HG03571 (cell line): ENCODE results near the gene TDRD9.
A peak's percentile ranks its signal among the peaks of the same experiment; 100 is the strongest.

ENCODE experiments used
- ATAC-seq: cut with Tn5 transposase; IDR thresholded peaks from one replicate; pipeline ENCODE4 v1.9.1; 2021; ENCODE audit not compliant: unreplicated experiment

The TDRD9 gene

DNA sequence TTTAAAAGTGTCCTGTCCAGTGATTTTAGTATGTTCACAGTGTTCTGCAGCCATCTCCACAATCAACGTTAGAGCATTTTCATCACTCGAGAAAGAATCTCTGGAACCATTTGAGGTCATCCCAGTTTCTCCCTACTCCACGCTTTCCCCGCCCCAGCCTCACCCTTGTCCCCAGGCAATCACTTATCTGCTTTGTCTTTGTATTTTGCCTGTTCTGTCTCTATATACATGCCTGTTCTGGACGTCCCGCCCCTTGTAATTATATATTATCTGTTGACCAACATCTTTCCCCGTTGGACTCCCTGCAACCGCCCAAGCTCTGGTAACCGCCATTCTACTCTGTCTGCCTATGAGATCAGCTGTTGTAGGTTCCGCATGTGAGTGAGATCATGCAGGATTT lies 135.7 kb downstream of the TDRD9 start:
- no peak for ATAC-seq

DNA sequence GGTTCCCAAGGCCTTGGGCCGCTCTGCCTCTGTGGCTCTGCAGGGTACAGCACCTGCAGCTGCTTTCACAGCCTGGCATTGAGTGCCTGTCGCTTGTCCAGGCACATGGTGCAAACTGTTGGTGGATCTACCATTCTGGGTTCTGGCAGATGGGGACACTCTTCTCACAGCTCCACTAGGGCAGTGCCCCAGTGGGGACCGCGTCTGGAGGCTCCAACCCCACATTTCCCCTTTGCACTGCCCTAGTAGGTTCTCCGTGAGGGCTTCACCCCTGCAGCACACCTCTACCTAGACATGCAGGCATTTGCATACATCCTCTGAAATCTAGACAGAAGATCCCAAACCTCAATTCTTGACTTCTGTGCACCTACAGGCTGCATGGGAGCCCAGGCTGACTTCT lies 138.0 kb downstream of the TDRD9 start:
- no peak for ATAC-seq

DNA sequence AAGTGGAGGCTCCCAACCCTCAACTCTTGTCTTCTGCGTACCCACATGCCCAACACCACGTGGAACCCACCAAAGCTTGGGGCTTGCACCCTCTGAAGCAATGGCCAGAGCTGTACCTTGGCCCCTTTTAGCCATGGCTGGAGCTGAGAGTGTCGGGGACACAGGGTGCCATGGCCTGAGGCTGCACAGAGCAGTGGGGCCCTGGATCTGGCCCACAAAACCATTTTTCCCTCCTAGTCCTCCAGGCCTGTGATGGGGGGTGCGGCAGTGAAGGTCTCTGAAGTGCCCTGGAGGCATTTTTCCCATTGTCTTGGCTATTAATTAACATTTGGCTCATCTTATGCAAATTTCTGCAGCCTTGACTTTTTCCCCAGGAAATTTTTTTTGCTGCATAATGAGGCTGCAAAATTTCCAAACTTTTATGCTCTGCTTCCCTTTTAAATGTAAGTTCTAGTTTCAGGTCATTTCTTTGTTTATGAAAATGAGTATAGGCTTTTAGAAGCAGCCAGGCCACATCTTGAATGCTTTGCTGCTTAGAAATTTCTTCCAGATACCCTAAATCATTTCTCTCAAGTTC lies 138.6 kb downstream of the TDRD9 start:
- no peak for ATAC-seq

DNA sequence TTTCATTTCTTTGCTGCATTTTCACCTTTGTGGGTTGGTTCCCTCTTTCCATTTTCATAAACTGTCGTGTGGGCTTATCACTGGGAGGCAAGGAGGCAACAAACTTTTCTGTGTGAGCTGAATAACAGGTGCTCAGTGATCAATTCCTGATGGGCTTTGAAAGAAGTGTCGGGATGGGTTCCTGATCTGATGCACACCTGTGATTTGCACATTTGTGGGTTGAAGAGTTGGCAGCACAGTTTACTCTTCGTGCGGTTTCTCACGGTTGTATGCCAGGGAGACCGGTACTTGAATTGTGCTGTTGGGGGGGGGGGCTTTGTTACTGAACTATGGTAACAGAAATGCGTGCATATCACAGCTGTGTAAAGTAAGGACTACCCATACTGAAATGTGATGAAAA lies 141.3 kb downstream of the TDRD9 start:
- no peak for ATAC-seq

DNA sequence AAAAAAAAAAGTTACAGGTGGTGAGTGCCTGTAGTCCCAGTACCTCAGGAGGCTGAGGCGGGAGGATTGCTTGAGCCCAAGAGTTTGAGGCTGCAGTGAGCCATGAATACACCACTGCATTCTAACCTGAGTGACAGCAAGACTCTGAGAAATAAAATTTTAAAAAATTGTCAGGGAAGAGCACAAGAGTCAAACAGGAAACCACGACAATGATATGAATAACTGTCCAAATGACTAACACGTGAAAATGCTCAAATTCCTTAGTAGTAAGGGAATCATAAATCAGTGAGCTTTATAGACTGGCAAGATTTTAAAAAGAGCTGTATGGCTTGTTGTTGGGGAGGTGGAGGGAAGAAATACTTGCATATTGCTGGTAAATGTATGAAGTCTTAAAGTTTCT lies 144.3 kb downstream of the TDRD9 start:
- ATAC-seq = no peak

DNA sequence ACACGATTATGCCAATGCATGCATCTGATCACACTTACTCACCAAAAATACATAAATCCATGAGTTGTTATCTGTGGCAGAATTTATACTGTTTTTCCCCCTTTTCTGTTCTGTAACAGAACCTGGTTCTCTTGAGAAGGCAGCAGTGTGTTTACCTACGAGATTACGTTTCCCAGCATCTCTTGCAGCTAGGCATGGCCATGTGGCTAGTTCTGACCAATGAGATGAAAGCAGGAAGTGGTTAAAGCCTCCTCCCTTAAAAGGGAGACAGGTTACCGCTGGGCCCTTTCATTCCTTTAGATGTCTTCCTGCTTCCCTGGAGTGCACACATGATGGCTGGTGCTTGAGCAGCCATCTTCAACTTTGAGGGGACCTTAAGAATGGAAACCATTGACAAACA lies 145.5 kb downstream of the TDRD9 start:
- no peak for ATAC-seq

DNA sequence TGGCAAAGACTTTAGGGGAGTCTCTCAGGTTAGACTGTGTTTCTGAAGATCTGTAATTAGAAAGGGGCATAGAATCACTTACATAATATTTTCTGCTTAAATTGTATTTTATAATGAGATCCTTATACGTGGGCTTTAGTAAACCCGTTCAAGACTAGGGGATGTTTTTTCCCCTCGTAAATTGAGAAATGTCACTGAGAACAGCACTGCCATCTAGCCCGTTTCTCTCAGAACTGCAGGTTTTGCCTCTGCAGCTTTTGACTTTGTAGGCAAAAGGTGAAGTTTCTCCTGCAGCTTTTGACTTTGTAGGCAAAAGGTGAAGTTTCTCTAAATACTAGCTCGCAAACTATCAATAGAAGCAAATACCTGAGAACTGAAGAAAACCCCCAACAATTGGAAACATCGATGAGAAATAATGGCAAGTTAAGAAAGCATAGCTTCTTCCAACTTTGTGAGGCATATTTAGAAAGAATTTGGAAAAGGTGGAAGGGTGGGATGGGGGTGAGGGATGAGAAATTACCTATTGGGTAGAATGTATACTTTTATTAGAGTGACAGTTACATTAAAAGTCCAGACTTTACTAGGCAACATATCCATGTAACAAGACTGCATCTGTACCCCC lies 147.4 kb downstream of the TDRD9 start:
- ATAC-seq = no peak

DNA sequence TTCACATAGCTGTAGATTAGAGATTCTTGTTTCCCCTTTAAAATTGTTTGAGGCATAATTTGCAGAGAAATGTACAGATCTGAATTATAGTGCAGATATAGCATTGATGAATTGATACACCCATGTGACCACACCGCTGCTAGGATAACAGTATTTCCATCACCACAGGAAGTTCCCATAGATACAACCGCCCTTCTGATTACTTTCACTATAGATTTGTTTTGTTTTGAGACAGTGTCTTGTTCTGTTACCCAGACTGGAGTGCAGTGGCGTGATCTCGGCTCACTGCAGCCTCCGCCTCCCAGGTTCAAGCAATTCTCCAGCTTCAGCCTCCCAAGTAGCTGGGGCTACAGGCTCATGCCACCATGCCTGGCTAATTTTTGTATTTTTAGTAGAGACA lies 148.5 kb downstream of the TDRD9 start:
- no peak for ATAC-seq

DNA sequence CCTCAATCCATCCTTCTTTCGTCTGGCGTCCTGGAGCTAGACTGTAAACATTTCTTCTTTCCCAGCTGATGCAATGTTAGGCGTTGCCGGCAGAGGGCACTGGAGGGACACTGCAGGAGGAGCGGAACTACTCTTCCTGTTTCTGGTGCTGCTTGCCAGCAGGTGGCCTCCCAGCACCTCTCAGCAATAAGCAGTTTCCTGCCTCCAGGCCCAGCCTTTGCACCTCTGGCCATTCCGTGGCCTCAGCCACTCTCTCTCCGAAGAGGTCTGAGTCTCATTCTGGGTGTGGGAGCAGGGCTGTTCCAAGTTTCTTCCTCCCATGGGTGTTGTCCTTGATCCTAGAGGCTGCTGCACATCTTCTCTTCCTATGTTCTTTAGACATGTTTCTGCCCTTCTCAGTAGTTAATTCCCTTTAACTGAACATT lies 149.8 kb downstream of the TDRD9 start:
- peak; percentile 92 for ATAC-seq

DNA sequence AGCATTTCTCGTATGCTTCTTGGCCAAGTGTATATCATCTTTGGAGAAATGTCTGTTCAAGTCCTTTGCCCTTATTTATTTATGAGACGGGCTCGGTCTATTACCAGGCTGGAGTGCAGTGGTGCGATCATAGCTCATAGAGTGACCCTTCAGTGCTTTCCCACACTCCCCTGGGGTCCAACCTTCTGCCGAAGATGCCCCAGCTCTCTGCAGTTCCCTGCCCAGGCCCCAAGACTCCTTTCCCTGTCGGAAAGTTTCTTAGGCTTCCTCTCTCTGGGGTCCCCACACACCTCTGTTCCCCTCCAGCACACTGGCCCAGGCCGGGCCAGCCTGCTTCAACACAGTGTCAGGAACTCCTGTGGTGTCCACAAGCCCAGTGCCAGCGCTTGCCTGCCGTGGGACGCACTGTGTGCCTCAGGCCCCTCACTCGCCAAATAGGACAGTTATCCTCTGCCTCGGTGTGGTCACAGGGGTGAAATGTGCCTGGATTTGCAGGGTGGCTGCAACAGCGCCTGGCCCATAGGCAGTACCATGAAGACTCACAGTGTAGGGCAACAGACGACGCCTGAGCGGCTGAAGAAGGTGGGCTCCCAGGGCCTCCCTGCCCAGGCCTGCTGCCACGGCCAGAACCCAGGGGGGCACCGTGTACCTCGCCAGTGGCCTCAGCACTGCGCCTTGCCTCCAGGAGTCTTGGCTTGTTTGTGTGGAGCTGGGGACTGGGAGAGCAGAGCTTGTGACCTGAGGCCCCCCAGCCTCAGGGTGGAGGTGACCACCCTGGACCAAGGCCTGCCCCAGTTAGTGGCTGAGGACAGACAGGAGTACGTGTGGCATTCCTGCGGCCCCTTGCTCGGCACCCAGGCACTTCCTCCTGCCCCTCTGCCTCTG lies 152.4 kb downstream of the TDRD9 start:
- ATAC-seq = no peak

DNA sequence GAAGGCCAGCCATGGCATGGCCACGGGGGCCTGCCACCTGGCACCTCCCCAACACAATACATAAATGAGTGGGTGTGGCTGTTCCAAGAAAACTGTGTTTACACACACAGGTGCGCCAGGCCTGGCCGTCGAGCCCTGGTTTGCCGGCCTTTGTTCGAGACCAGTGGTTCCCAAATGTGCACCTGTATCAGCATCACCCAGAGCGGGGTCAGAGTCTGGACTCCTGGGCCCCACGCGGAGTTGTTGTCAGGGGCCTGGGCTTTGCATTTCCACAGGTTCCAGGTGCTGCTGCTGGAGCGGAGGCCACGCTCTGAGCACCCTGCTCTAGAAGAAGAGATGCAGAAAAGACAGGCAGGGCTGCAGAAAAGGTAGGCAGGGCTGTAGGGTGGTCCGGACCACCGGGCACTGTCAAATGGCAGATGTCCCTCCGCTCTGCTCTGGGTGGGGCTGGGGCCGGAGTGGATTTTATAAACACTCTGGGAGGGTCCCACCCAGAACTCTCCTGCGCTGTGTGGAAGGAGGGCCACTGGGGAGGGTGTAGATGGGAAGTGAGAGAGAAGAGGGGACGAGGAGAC lies 153.1 kb downstream of the TDRD9 start:
- ATAC-seq = no peak

DNA sequence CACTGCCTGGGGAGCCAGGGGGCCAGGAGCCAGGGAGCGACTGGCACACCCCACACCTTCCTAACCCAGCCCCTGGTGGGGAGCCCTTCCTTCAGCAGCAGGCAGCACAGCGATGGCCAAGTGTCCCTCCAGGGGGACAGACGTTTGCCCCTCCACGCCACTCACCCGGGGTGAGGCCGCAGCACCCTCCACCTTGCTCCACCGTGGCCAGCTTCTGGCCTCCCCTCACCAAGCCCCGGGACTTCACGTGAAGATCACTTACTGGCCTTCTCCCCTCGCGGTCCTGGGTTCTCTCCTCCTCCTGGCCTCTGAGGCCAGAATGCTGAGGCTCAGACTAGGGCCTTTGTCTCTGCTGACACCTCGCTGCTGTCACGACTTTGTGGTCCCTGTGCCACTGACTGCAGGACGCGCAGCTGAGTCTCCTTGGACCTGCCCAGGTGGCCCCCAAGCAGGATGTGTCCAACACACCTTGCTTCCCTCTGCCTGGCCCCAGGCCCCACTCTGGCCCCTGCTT lies 153.8 kb downstream of the TDRD9 start:
- ATAC-seq = no peak

DNA sequence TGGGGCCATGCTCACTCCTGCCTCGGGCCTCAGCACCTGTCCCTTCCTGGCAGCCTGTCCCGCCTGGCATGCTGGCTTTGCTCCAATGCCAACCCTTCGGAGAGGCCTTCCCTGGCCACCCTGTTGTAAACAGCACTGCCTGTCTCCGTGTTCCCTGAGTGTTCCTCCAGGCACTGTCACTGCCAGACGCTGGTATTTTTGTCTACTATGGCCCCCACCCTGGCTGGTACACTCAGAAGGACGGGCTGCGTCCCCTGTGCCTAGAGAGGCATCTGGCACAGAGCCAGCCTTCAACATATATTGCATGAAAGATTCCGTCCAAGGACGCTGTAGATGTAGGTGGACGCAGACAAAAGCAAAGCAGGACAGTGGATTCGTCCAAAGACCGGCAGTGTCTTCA lies 154.6 kb downstream of the TDRD9 start:
- ATAC-seq = no peak

DNA sequence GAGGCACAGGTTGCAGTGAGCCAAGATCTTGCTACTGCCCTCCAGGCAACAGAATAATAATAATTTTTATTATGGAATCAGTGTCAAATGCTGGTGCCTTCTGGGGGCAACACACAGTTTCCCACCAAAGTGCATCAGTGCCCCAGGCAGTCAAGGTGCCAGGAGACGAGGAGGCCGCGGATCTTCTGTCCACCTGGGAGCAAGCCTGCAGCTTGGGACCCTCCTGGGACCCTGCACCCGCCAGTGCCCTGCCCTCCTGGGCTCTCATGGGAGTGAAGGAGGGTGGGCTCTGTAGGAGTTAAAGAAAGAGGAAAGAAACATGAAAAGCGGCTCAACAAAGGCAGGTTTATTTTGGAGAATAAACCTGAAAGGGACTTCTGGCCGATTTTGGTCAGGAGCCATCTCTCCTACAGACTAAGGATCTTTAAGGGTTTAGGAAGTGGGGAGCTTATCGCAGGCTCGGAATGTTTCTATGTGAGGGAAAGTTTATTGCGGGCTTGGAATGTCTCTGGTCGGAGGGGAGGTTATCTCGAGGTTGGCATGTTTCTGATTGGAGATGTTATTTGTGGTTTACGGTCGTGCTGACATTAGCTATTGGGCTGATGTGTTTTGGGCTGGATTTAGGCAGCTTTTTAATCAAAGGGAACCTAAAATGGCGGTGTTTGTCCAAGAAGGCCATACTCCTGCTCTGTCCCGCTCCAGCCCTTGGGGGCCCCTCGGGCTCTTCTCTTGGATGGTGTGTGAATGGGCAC lies 156.2 kb downstream of the TDRD9 start:
- no peak for ATAC-seq

DNA sequence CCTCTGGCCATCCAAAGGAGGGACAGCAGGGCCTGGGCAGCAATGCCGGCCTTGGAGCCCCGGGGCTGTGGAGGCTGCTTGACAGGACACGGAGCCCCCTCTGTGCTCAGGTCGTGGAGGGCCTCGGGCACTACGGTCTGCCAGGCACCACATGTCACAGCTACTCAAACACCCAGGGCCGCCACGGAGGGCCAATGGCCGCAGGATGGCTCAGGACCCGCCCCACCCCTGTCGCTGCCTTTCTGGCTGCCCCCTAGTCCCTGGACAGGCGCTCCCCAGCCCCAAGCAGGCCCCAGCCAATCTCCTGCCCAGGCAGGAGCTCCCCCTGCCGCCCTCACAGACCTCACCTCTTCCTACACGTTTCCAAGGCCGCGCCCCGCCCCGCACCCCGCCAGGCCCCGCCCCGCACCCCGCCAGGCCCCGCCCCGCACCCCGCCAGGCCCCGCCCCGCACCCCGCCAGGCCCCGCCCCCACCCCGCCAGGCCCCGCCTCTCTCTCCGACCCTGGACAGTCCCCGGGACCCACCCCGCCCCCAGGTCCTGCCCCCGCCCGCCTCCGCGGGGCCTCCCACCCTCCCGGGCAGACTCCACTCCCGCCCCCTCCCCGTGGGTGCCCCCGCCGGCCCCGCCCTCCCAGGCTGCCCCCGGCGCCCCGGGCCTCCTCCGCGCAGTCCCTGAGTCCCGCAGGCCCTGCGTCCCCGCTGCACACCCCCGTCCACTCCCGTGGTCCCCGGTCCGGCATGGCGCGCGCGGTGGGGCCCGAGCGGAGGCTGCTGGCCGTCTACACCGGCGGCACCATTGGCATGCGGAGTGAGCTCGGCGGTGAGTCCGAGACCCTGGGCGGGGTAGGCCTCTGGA lies 157.0 kb downstream of the TDRD9 start, which contains the start of gene ASPG:
TSS of gene ASPG (plus strand) at position 669 of the 857 bp plus-strand sequence. CDS start at position 740, 71 bp downstream.
- no peak for ATAC-seq

DNA sequence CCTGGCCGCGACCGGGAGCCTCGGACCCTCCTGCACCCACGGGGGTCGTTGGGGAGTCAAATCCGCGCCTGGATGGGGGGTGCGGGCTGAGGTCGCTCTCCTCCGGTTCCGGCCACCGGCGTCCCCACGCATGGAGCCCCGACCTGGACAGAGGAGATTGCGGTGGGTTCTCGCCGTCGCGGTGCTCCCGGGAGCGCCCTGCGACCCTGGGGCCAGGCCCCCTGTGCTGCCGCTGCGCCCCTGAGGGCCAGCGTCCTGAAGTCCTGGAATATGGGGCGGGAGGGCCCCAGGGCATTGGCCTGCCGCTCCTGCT lies 157.6 kb downstream of the TDRD9 start:
- no peak for ATAC-seq

DNA sequence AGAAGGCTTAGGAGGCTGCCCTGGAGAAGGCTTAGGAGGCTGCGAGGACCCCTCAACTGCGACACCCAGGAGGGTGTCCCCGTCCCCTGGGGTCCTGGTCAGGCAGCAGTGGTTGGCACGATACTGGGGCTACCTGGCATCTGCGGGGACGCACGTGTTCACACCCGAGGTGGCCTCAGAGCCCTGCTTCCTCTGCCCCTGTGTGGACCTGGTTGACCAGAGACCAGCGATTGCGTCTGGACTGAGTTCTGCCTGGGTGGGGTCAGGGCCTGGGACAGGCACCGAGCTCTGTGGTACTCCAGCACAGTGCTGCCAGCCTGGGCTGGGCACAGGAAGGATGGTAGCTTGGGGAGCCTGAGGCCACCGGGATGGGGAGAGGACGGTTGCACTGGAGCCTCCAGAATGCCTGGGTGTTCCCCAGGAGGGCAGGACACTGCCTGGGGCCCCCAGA lies 158.0 kb downstream of the TDRD9 start:
- no peak for ATAC-seq

DNA sequence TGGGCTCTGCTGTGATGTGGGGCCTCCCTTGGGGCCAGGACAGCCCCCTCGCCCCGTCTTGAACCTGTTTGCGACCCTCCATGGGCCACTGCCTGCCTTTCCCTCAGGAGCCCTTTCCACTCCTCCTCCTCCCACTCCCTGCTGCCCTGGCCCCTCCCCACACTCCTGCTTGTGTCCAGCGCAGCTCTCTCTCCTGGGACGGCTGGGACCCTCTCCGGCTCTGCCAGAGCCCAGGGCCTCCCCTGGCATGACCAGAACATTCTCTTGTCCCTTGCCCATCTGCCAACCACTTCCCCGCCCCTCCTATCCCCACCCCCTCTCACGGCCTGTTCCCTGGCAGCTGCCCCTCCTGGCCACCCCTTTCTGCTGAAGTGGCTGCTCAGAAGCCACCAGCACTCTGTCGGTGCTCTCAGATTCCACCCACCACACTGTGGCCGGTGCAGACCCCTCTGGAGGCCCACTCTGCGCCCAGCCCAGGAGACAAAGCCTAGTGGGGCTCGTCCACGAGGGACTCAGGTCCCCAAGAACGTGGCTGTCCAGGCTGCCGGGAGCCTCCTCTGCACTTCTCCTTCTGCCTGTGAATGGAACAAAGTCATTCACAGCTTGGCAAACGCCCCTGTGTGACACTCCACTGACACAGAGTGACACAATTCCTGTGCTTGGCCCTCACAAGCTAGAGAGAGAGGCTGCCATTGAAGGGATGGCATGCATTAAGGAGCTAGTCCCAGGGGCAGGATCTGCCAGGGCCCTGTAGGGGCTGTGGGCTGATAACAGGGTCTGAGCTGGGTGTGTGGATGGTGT lies 158.6 kb downstream of the TDRD9 start:
- no peak for ATAC-seq

DNA sequence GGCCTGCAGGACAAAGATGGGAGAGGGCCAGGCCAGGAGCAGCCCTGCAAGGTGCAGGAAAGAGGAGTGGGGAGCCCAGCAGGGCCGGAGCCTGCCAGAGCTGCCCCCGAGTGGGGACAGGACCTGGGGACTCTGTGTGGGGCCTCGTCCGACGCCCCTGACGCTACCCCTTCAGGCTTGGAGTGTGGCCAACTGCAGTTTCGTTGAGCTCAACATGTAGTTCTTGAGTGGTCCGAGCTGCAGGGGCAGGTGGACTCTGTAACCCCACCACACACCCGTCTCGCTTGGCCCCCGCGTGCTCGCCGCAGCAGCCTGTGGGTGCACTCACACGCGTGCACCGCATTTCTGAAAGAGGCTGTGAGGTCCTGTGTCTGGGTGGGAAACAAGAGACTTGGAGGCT lies 159.2 kb downstream of the TDRD9 start:
- no peak for ATAC-seq
